ENCODE measurements around the gene FUT2.

DNA sequence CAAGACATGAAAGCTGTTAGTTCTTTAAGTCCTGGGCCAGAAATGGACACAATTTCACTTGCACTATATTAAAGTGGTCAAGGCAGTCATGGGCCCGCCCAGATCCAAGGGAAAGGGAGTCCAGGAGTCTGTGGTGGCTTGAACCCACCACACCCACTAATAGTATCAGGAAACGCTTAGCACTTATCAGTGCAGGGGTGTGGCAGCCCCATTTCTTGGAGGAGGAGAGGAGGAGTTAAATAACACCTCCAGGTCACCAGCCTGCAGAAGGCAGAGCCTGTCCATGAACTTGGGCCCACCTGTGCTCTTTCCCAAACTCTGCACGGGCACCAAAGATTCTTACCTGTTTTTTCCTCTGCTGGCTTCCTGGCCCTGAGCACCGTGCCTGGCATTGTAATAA is 17.6 kb upstream of the FUT2 start:
- TF ChIP-seq, protein P1, sequence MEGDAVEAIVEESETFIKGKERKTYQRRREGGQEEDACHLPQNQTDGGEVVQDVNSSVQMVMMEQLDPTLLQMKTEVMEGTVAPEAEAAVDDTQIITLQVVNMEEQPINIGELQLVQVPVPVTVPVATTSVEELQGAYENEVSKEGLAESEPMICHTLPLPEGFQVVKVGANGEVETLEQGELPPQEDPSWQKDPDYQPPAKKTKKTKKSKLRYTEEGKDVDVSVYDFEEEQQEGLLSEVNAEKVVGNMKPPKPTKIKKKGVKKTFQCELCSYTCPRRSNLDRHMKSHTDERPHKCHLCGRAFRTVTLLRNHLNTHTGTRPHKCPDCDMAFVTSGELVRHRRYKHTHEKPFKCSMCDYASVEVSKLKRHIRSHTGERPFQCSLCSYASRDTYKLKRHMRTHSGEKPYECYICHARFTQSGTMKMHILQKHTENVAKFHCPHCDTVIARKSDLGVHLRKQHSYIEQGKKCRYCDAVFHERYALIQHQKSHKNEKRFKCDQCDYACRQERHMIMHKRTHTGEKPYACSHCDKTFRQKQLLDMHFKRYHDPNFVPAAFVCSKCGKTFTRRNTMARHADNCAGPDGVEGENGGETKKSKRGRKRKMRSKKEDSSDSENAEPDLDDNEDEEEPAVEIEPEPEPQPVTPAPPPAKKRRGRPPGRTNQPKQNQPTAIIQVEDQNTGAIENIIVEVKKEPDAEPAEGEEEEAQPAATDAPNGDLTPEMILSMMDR (IDR thresholded peaks at IDR 0.05) = no peak
- TF ChIP-seq POLR2A (IDR thresholded peaks at IDR 0.05) = no peak
